Suppressor macrophage (primary cell): Measurements from ENCODE around the gene ALKBH8.
"Not testable (repeated sequence)": the region's sequence is repeated elsewhere in the genome, so short reads cannot be mapped to it uniquely, and the experiment has no call there.

Experiments used
- DNase-seq, 4 experiments: peaks; one replicate each; pipeline ENCODE4 v3.0.0-alpha.2; 2020 to 2022

ALKBH8 gene

GRCh38 chr11:107505647-107506225 lies 59.8 kb downstream of the ALKBH8 start:
- DNase-seq = no peak

- DNase-seq = no peak
These were observed 60.6 kb downstream of the ALKBH8 start for GRCh38 chr11:107504981-107505380.

- no peak for DNase-seq
These were observed 63.8 kb downstream of the ALKBH8 start for GRCh38 chr11:107501713-107502112.

- not testable (repeated sequence) for DNase-seq
These were observed 68.2 kb downstream of the ALKBH8 start for GRCh38 chr11:107497371-107497770.

GRCh38 chr11:107496011-107496410 lies 69.5 kb downstream of the ALKBH8 start:
- no peak for DNase-seq

GRCh38 chr11:107494055-107494454 lies 71.5 kb downstream of the ALKBH8 start:
- no peak for DNase-seq

- DNase-seq = no peak
These were observed 72.4 kb downstream of the ALKBH8 start for GRCh38 chr11:107493117-107493516.

- DNase-seq = no peak
These were observed 74.7 kb downstream of the ALKBH8 start for GRCh38 chr11:107490836-107491235.

- no peak for DNase-seq
These were observed 83.3 kb downstream of the ALKBH8 start for GRCh38 chr11:107482234-107482633.

GRCh38 chr11:107478922-107479321 lies 86.6 kb downstream of the ALKBH8 start:
- DNase-seq = no peak

- DNase-seq = no peak
These were observed 87.7 kb downstream of the ALKBH8 start for GRCh38 chr11:107477820-107478219.

GRCh38 chr11:107473792-107474191 lies 91.7 kb downstream of the ALKBH8 start:
- no peak for DNase-seq

- no peak for DNase-seq
These were observed 92.6 kb downstream of the ALKBH8 start for GRCh38 chr11:107472966-107473365.

GRCh38 chr11:107468596-107468995 lies 96.9 kb downstream of the ALKBH8 start:
- peak in 2 of 4 experiments; percentile 31 to 33 for DNase-seq

- DNase-seq = no peak
These were observed 97.8 kb downstream of the ALKBH8 start for GRCh38 chr11:107467696-107468095.

- not testable (repeated sequence) for DNase-seq
These were observed 99.2 kb downstream of the ALKBH8 start for GRCh38 chr11:107466275-107466866.

GRCh38 chr11:107457558-107458271 lies 107.8 kb downstream of the ALKBH8 start, which contains the start of gene CWF19L2:
Gene CWF19L2 (minus strand): TSS chr11:107457825. CDS start chr11:107457816, 9 bp downstream.
- DNase-seq = peak; percentile 94 to 98 (median 96)

GRCh38 chr11:107457205-107457557 lies 108.4 kb downstream of the ALKBH8 start:
- DNase-seq = peak; percentile 4 to 13 (median 6)

- no peak for DNase-seq
These were observed 111.8 kb downstream of the ALKBH8 start for GRCh38 chr11:107453594-107454286.
